NCI-H1436 (cell line): Measurements from ENCODE around the gene TBC1D25.

ENCODE experiments used
- DNase-seq: peaks from one replicate; lab custom pipeline; 2025; lab: John Stamatoyannopoulos, UW

TBC1D25 gene

DNA sequence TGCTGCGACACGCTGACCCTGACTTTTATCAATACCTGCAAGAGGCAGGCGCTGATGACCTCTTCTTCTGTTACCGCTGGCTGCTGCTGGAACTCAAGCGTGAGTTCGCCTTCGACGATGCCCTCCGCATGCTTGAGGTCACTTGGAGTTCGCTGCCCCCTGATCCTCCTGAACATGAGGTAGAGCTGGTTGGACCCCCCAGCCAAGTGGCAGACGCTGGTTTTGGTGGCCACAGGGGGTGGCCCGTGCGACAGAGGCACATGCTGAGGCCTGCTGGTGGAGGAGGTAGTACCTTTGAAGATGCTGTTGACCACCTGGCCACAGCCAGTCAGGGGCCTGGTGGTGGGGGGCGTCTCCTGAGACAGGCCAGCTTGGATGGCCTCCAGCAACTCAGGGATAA is 20.5 kb downstream of the TBC1D25 start:
- DNase-seq = no peak

DNA sequence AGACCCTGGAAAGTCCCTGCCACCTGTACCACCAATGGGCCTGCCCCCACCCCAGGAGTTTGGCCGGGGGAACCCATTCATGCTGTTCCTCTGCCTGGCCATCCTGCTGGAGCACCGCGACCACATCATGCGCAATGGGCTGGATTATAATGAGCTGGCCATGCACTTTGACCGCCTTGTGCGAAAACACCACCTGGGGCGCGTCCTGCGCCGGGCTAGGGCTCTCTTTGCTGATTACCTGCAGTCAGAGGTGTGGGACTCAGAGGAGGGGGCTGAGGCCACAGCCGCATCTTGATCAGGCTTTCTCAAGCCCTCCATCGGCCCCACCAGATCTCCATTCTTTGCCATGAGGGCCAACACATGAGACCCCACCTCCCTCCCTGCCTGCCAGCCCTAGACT is 21.2 kb downstream of the TBC1D25 start:
- no peak for DNase-seq

DNA sequence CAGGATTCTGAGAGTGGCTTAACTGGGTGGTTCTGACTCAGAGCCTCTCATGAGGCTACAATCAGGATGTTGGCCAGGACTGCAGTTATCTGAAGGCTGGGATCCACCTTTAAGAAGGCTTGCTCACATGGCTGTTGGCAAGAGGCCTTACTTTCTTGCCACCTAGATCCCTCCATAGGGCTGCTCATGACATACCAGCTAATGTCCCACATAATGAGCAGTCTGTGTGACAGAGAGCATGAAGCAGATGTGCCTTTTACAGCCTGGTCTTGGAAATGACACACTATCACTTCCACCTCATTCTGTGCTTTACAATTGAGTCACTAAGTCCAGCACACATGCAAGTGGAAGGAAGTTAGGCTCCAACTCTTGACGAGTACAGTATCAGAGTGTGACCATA is 30.4 kb downstream of the TBC1D25 start:
- DNase-seq = no peak

DNA sequence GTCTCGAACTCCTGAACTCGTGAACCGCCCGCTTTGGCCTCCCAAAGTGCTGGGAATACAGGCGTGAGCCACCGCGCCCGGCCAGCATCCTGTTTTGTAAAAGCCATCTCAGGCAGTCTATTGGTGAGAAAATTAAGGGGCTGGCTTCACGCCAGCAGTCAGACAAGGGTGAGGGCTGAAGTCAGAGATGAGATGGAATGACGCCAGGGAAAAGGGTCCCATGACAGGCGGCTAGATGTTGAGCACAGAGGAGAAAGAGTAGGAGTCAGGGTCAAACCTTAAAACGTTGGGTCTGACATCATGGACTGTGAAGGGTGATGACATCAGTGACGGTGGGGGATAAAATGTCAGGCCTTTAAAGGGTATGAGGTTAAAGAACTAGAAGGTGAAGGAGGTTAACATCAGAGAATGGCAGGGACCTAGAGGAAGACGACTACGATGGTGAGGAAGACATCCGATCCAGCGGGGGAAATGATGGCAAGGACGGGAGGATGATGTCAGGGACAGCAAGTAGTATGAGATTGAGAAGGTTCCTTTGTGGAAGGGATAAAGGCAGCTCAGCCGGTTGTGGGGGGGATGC is 34.3 kb downstream of the TBC1D25 start:
- peak; percentile 71 for DNase-seq

DNA sequence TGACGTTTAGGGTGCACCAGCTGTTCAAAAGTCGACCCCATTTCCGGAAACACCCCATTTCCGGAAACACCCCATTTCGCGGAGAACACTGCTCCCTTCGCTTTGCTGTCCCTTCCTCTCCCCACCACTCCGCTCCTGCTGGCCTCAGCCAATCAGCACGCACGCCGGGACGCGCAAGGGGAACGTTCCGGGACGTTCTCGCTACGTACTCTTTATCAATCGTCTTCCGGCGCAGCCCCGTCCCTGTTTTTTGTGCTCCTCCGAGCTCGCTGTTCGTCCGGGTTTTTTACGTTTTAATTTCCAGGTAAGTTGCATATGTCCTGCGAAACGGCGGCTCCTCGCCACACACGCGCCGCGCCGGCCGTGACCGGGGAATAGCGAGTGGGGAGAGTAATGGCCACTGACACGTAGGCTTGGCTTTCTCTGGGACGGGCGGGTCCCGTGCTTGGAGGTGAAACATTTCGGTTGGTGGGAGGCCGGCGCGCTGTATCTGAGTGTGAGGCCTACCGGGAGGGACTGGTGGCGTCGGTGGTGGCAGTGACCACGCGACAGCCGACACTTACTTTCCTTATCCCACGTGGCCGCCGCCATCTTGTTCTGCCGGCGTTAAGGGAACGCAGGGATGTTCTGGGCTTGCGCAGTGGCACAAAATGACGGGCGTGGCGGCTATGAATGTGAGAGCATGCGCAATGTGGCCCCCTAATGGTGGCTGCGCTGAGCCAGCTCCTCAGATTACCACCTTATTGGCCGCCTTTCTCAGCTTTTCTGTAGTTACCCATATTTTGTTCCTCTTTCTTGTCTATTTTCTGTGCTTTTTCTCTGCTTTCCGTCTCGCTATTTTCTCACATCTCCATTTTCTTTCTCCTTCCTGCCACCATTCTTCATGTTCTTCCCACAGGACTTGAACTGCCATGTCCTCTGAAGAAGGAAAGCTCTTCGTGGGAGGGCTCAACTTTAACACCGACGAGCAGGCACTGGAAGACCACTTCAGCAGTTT is 35.1 kb downstream of the TBC1D25 start, which contains the start of gene RBM3:
RBM3 (plus strand) TSS at position 215 of the 997 bp plus-strand sequence; CDS start at position 912, 697 bp downstream.
- peak; percentile 85 for DNase-seq

DNA sequence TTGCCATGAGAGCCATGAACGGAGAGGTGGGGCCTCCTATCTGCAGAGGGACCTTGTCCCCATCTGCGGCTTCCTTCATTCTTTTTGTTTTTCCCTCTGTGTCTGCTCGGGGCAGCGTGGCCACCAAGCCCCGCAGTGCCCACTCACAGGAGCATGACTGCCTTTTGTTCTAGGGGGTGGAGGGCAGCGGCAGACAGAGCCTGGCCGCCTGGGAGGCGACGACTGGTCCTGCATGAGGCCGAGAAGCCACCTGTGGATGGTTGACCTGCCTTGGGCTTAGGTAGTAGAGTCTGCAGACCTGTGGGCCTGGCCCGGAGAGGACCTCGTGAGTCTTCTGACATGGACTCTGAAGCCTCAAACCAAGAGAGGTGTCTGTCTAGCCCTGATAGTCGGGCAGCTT is 36.1 kb downstream of the TBC1D25 start:
- DNase-seq = no peak

DNA sequence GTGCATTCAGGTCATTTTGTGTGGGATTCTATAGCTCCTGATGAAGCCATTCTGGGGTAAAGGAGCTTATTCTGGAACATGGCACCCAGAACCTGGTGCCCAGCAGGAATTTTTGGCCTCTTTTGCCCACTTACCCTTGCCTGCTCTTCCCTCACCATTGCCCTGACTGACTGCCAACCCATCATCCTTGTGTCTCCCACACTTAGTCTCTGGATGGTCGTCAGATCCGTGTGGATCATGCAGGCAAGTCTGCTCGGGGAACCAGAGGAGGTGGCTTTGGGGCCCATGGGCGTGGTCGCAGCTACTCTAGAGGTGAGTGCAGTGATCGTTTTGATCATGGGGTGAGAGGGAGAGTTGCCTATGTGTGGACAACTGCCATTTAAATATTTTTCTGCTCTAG is 36.6 kb downstream of the TBC1D25 start:
- no peak for DNase-seq

DNA sequence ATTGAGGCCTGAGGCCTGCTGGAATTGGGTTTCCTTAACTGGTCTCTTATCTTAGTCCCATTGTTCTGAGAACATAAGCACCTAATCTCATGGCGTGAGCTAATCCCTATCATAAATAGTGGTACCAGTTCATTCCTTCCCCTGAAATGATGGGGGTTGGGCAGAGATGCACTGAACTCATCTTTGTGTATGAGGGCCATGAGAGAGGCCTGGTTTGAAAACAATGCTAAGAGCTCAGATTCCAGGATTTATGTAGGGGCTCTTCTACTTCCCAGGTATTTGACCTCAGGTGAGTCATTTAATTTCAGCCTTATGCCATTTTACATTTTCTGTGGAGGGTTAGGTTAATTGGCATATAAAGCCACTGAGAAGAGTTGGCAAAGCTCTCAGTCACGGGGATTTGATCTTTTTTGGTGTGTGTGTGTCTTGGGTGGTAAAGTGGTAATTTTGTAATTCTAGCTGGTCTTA is 39.2 kb downstream of the TBC1D25 start:
- no peak for DNase-seq

DNA sequence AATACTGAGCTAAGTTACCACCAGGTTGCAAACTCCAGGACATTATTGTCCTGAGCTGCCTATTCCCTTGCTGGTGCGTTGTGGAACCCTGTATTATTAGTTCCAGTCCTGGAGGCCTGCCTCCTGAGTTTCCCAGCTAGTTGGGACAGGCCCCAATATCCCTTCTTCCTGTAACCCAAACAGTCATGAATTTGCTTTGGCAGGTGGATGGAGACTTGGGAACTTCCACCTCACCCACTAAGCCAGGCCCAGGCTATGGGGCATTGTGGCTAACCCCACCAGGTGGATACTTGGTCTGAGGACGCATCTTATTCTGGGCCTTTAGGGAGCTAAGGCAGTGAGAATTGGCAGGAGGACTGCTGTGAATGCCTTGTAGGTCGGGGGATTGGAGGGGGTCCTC is 39.7 kb downstream of the TBC1D25 start:
- DNase-seq = no peak

DNA sequence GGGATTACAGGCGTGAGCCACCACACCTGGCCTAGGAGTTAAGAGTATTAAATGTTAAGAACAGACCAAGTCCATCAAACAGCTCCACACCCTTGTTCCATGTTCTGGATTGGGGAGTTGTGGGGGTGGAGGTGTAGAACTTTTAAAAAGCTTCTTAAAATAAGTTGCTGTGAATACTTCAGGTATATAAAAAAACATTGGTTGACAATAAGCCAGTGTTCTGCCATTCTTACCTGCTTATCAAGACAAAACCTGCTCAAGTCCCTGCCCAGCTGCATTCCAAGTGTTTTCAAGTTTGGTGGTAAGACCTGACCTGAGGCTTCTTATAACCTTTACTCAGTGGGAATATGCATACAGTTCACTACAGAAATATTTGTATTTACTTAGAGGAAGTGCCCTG is 41.1 kb downstream of the TBC1D25 start:
- DNase-seq = no peak

DNA sequence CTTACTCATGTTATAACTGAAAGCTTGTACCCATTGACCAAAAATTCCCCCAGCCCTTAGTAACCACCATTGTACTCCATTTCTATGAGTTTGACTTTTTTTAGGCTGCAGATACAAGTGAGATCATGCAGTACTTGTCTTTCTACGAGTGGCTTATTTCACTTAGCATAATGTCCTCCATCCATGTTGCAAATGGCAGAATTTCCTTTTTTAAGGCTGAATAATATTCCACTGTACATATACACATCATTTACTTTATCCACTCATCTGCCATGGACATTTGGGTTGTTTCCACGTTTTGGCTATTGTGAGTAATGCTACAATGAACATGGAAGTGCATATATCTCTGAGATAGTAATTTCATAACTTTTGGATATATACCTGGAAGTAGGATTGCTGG is 45.2 kb downstream of the TBC1D25 start:
- DNase-seq = no peak

DNA sequence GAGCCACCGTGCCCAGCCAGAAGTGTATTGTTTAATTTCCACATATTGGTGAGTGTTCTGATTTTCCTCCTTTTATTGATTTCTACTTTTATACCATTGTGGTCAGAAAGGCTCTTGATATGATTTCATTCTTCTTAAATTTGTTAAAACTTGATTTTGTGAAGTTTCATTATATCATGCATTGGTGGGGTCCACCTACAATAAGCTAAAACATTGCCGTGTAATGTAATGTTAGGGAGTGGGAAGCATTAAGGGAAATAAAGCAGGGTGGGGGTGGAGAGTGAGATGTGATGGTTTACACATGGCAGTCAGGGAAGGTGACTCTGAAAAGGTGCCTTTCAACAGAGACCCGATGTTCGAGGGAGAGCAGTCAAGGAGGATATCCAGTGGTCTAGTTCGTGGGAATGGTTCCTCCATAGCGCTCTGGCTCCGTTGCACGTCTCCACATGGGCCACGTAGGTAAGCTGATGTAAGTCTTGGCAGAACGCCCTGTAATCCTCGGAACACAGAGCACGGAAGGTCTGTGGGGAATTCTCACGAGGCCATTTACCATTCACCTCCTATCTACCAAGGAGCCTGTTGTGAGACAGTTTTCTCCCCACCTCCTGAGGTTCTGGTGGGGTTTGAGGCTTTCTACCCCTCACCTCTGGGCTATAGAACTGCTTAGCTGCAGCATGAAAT is 50.1 kb downstream of the TBC1D25 start:
- DNase-seq = peak; percentile 50

DNA sequence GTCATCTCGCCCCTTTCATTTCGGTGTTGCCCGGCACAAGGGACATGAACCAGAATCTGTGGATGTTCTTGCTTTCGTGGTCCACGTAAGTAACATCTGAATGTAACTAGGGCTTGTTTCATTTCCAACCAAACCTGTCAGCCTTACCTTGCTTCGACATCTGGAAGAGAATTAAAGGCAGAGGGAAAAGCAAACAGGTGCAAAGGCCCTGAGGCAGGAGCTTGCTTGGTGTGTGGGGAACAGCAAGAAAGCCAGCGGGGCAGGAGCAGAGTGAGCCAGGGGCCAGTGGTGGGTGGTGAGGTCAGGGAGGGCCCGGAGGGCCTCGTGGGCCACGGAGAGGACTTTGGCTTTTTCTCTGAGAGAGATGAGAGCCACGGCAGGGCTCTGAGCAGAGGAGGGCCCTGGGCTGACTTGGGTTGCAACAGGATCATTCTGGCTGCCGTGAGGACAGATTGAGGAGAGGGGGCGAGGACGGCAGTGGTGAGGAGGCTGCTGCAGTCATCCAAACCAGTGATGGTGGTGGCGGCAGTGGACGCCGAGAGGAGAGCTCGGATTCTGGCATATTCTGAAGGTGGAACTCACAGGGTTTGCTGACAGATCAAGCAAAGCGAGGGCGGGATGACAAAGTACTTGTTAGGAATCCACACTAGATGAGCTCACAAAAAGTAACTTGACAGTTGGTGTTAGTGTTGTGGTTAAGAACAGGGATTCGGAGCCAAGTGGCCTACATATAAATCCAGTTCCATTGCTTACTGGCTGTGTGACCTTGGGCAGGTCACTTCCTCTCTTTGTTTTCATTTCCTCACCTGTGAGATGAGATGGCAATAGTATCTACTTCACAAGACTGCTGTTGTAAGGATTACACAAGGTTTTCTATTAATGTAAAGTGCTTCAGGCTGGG is 50.9 kb downstream of the TBC1D25 start:
- DNase-seq = no peak

DNA sequence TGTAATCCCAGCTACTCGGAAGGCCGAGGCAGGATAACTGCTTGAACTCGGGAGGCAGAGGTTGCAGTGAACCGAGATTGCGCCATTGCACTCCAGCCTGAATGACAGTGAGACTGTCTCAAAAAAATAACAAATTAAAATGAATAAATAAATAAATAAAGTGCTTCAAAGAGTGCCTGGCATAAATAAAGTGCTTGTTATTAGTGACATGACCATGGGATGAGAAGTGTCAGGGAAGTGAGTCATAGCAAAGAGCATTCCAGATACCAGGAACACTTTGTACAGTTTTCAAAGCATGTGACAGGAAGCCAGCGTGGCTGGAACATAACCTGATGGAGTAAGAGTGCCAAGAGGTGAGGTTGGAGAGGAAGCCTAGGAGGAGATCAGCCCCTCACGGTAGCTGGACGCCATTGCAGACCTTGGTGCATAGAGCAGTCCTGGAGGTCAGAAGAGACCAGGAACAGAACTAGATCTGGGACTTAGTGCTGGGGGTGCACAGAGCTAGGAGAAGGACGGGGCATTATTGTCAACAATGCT is 51.8 kb downstream of the TBC1D25 start:
- DNase-seq = no peak

DNA sequence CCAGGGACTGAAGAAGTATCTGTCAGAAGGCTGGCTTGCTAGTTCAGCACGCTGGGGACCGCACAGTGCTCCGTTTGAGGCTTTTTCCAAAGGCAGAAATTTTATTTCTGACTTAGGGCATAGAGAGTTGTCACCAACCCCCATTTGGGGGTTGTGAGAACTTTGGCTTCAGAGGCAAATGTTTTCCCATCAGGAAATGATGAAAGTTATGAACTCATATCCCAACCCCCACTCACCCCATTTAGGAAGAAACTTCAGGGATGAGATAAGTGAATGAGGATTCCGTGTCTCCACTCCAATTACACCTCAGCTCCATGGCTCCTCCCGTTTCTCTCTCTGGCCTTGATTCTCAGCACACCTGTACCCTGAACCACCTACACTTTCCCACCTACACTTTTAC is 53.5 kb downstream of the TBC1D25 start:
- DNase-seq = no peak

DNA sequence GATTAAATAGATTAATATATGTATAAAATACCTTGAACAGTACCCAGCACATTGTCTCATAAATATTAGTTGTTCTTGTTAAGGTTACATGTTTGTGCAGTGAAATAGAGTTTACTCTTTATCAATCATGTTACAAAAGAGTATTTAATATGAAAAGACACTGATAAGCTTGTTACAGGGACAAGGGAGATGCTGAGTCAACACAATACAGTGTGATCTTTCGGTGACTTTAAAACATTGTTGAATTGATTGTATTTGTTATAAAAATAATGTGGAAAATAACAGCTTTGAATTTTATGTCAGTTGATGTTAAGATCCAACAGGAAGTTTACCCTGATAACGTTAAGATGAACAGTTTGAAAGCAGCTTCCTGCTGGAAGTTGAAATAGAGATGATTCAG is 56.4 kb downstream of the TBC1D25 start:
- DNase-seq = no peak

DNA sequence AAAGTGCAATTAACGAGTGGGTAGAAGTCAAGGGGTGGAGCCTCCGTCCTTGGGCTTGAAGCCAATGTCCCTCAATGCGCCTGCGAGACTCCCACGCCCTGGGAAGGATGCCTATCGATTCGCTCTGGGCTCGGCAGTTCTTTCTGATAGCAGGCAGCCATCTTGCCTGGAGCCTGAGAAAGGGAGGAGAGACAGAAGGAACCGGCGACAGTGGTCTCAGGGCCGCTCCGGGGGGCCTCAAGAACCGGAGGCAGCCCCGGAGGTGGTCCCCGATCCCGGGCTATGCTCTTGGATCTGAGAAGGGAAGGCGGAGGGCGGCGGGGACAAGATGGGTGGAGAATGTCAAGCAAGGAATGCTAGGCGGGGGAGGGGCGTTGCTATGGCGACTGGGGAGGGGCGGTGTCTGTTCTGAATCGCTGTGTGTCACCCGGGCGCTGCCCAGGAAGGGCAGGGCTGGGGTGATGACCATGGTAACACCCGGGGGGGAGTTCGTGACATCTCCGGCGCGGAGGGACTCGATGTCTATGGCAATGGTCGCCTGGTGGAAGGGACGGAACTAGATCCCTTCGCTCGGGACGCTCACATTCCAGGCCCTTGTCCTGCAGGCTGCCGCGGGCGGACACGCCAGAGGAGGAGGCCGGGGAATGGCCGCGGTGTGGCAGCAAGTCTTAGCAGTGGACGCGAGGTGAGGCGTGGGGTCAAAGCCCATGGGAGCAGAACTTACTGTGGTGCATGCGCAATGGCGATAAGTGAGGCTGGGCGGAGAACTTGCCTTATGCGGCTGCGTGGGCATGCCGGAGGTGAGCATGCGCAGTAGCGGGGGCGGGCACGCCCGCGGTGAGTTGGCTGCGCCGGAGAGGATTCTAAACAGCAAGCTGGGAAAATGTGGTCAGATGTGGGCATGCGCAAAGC is 58.1 kb downstream of the TBC1D25 start, which contains the start of gene WDR13:
WDR13 (plus strand) TSS at position 140 of the 912 bp plus-strand sequence; CDS start at position 645, 505 bp downstream.
- DNase-seq = peak; percentile 82

DNA sequence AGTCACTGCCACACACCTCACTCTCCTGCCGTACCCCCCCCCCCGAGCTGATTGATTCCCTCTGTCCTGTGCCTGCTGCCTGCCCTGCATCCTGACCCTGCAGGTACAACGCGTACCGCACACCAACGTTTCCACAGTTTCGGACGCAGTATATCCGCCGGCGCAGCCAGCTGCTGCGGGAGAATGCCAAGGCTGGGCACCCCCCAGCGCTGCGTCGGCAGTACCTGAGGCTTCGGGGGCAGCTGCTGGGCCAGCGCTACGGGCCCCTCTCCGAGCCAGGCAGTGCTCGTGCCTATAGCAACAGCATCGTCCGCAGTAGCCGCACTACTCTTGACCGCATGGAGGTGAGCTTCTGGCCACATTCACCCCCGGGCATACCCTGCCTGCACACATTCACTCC is 59.1 kb downstream of the TBC1D25 start:
- DNase-seq = no peak

DNA sequence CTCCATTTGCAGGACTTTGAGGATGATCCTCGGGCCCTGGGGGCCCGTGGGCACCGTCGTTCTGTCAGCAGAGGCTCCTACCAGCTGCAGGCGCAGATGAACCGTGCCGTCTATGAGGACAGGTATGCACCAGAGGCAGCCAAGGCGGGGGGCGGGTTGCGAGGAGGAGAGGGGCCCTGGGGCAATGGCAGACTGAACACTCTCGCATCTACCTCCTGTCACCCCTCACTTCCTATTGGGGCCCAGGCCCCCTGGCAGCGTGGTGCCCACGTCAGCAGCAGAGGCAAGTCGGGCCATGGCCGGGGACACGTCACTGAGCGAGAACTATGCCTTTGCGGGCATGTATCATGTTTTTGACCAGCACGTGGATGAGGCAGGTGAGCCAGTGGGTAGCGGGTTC is 59.8 kb downstream of the TBC1D25 start:
- no peak for DNase-seq

DNA sequence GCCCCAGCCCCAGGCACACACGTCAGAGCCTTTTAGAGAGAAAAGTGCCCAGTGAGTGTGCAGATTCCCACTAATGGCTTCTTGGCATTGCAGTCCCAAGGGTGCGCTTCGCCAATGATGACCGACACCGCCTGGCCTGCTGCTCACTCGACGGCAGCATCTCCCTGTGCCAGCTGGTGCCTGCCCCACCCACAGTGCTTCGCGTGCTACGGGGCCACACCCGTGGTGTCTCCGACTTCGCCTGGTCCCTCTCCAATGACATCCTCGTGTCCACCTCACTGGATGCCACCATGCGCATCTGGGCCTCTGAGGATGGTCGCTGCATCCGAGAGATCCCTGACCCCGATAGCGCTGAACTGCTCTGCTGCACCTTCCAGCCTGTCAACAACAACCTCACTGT is 60.7 kb downstream of the TBC1D25 start:
- no peak for DNase-seq
